Embryonic facial prominence (tissue), 1 donor: ENCODE data around the gene SRPK1.
"Not testable (repeated sequence)": the region's sequence is repeated elsewhere in the genome, so short reads cannot be mapped to it uniquely, and the experiment has no call there.

Experiments
- DNase-seq: peaks from one replicate; pipeline ENCODE4 v3.0.0-alpha.2; 2016; ENCODE audit errors: extremely low spot score

Gene SRPK1

GRCh38 chr6:35931120-35931561 lies 10.2 kb upstream of the SRPK1 start:
- DNase-seq: no peak

- DNase-seq: no peak
These were observed 8.7 kb upstream of the SRPK1 start for GRCh38 chr6:35929601-35930000.

GRCh38 chr6:35926509-35927215 lies 5.8 kb upstream of the SRPK1 start:
- DNase-seq: no peak

- DNase-seq: no peak
These were observed 5.1 kb upstream of the SRPK1 start for GRCh38 chr6:35925961-35926360.

GRCh38 chr6:35924146-35924545 lies 3.2 kb upstream of the SRPK1 start:
- DNase-seq: no peak

GRCh38 chr6:35922139-35922554 lies 1.2 kb upstream of the SRPK1 start:
- no peak for DNase-seq

GRCh38 chr6:35919827-35920751 lies 809 bp downstream of the SRPK1 start:
- DNase-seq: no peak

GRCh38 chr6:35919085-35919826 lies 1.6 kb downstream of the SRPK1 start:
- DNase-seq: no peak

- not testable (repeated sequence) for DNase-seq
These were observed 4.0 kb downstream of the SRPK1 start for GRCh38 chr6:35916893-35917292.

GRCh38 chr6:35916056-35916455 lies 4.8 kb downstream of the SRPK1 start:
- no peak for DNase-seq

- DNase-seq: no peak
These were observed 6.4 kb downstream of the SRPK1 start for GRCh38 chr6:35914536-35914935.

GRCh38 chr6:35911871-35912653 lies 8.8 kb downstream of the SRPK1 start:
- DNase-seq: no peak

- not testable (repeated sequence) for DNase-seq
These were observed 11.3 kb downstream of the SRPK1 start for GRCh38 chr6:35909571-35909970.

GRCh38 chr6:35908753-35909401 lies 12.0 kb downstream of the SRPK1 start:
- not testable (repeated sequence) for DNase-seq

GRCh38 chr6:35907750-35908149 lies 13.1 kb downstream of the SRPK1 start:
- DNase-seq: no peak

GRCh38 chr6:35906499-35906846 lies 14.4 kb downstream of the SRPK1 start:
- no peak for DNase-seq

- DNase-seq: no peak
These were observed 14.9 kb downstream of the SRPK1 start for GRCh38 chr6:35905841-35906498.

- no peak for DNase-seq
These were observed 15.6 kb downstream of the SRPK1 start for GRCh38 chr6:35905141-35905785.

- DNase-seq: no peak
These were observed 17.2 kb downstream of the SRPK1 start for GRCh38 chr6:35903679-35904078.

- no peak for DNase-seq
These were observed 20.4 kb downstream of the SRPK1 start for GRCh38 chr6:35900448-35900847.
